HepG2 (cell line): ENCODE data around the gene VDAC1. TPM values are rescaled to one million over a fixed set of nuclear protein-coding genes. Genes with fewer than 3 reads are reported as not detected.

Experiments used
- ATF3 ChIP-seq: sonication (generic); formaldehyde crosslinking; IDR thresholded peaks from 2 replicates; pipeline ENCODE4 v1.4.0; 2020; ENCODE audit warnings: missing genetic modification reagents
- GTF2F1 ChIP-seq: fragments of 150-350 bp; IDR thresholded peaks from 2 replicates; pipeline ENCODE4 v1.6.1; 2014; ENCODE audit warnings: low read length
- MYC ChIP-seq: sonication (generic); formaldehyde crosslinking; IDR thresholded peaks from 2 replicates; pipeline ENCODE4 v1.9.0; 2021; ENCODE audit warnings: missing genetic modification reagents, borderline replicate concordance
- PHF21A ChIP-seq: sonication (generic); formaldehyde crosslinking; IDR thresholded peaks from 2 replicates; pipeline ENCODE4 v1.5.0; 2020; ENCODE audit warnings: mild to moderate bottlenecking, missing genetic modification reagents
- SNAPC2 ChIP-seq: sonication (generic); formaldehyde crosslinking; IDR thresholded peaks from 2 replicates; pipeline ENCODE4 v1.8.1; 2022; ENCODE audit warnings: mild to moderate bottlenecking, missing genetic modification reagents
- U2AF2 ChIP-seq: fragments of 200-400 bp; formaldehyde crosslinking; IDR thresholded peaks from 2 replicates; pipeline ENCODE4 v1.6.1; 2017; ENCODE audit warnings: low read depth, mild to moderate bottlenecking, low read length
- ZKSCAN1 ChIP-seq: fragments of 150-350 bp; IDR thresholded peaks from 2 replicates; pipeline ENCODE4 v1.6.1; 2014; ENCODE audit warnings: low read length
- ZMAT3 ChIP-seq: sonication (generic); formaldehyde crosslinking; conservative IDR thresholded peaks from 2 replicates; pipeline ENCODE4 v1.7.0; 2021; ENCODE audit warnings: missing genetic modification reagents
- ZNF564 ChIP-seq: sonication (generic); formaldehyde crosslinking; IDR thresholded peaks from 2 replicates; pipeline ENCODE4 v1.8.1; 2023; ENCODE audit warnings: mild to moderate bottlenecking, missing genetic modification reagents
- ZNF646 ChIP-seq: sonication (generic); formaldehyde crosslinking; IDR thresholded peaks from 2 replicates; pipeline ENCODE4 v1.9.0; 2021; ENCODE audit warnings: mild to moderate bottlenecking, missing genetic modification reagents
- ZNF746 ChIP-seq: sonication (generic); formaldehyde crosslinking; IDR thresholded peaks from 2 replicates; pipeline ENCODE4 v1.8.0; 2022; ENCODE audit warnings: mild to moderate bottlenecking, missing genetic modification reagents
- polyA plus RNA-seq, 8 experiments: library from polyadenylated mRNA; depleted of rRNA in 3 of 8; stranded (reverse) in 7 of 8; unstranded in 1 of 8; fragments of >200 nt; fragmentation: Illumina TruSeq in 4 of 8; extraction: Trizol in 4 of 8; gene quantifications; 2 replicates each; pipeline versions ENCODE4 v1.2.1 to v1.2.3, GENCODE V29; 2011 to 2016; ENCODE audit warnings: low read depth in 4 of 8, missing spikeins in 1 of 8, mixed read lengths in 1 of 8; ENCODE audit not compliant: insufficient read depth in 1 of 8
- total RNA-seq, 5 experiments: library from RNA; depleted of rRNA; stranded (reverse); fragments of >200 nt; fragmentation: Illumina TruSeq; extraction: Trizol; gene quantifications; 2 replicates each; pipeline ENCODE4 v1.2.3, GENCODE V29; 2016; ENCODE audit warnings: low read depth in 1 of 5
- TF ChIP-seq, protein P1 (sequence below): sonication (generic); formaldehyde crosslinking; IDR thresholded peaks from 2 replicates; pipeline ENCODE4 v1.8.0; 2022; ENCODE audit warnings: mild to moderate bottlenecking, missing genetic modification reagents; ENCODE audit not compliant: insufficient replicate concordance
- TF ChIP-seq, protein P2 (sequence below): sonication (generic); formaldehyde crosslinking; IDR thresholded peaks from 2 replicates; pipeline ENCODE4 v1.4.0; 2020; ENCODE audit warnings: missing genetic modification reagents, borderline replicate concordance
- TF ChIP-seq, protein P3 (sequence below): IDR thresholded peaks from 2 replicates; pipeline ENCODE4 v1.6.1; 2016; ENCODE audit warnings: low read depth, borderline replicate concordance
- TF ChIP-seq, protein P4 (sequence below): IDR thresholded peaks from 2 replicates; pipeline ENCODE4 v1.6.1; 2018; ENCODE audit warnings: missing genetic modification reagents, mild to moderate bottlenecking, missing compliant biosample characterization

Gene VDAC1
- total and polyA plus RNA-seq, 2 of the 13 experiments (the other 11 are each of a cell fraction or from before 2014, with no cell fraction given) = 112 to 380 TPM

DNA sequence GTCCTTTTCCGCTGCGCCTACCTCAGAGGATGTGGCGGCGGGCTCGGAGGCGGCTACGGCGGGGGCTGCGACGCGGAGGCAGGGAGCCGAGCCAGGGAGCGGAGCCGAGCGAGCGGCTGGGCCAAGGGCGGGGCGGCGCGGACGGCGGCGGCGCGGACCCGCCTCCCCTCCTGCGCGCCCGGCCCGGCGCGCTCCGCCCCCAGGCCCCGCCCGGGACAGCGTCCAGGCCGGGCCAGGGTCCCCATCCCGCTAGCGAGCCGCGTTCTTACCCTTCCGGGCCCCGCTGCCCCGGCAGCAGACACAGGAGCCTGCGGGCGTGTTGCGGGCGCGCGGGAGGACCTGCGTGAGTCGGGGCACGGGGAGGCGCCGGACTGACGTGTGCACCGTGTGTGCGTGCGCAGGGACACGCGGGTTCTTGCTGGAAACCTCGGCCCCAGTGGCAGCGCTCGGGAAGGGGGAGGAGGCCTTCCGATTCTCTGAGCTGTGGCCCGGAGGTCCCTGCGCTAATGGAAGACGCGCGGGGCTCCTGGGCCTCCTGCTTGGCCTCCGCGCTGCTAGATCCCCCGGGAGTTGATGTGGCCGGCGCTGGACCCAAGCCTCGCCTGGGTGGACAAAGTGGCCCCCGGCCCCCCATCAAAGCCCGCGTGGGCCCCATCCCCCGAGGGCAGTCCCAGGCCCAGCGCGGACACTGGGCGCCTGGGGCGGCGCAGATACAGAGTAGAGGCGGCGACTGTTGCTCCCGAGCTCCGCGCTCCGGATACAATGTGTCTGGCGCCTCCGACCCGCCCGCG, at the start of gene VDAC1 (continued):
- TF ChIP-seq, protein P1, sequence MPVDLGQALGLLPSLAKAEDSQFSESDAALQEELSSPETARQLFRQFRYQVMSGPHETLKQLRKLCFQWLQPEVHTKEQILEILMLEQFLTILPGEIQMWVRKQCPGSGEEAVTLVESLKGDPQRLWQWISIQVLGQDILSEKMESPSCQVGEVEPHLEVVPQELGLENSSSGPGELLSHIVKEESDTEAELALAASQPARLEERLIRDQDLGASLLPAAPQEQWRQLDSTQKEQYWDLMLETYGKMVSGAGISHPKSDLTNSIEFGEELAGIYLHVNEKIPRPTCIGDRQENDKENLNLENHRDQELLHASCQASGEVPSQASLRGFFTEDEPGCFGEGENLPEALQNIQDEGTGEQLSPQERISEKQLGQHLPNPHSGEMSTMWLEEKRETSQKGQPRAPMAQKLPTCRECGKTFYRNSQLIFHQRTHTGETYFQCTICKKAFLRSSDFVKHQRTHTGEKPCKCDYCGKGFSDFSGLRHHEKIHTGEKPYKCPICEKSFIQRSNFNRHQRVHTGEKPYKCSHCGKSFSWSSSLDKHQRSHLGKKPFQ (CRISPR knock-in tag) = peak; percentile 42
- TF ChIP-seq ZNF646 (CRISPR knock-in tag) (0 out of 2 replicates have a peak, but pooled peaks have one; percentile 41), U2AF2 (no peak), GTF2F1 (no peak), MYC (CRISPR knock-in tag) (peak; percentile 90), ZKSCAN1 (no peak), SNAPC2 (CRISPR knock-in tag) (peak; percentile 84), ZNF564 (CRISPR knock-in tag) (peak; percentile 46; the same call in 1 of the 2 replicates), ATF3 (CRISPR knock-in tag) (peak; percentile 34; the same call in 1 of the 2 replicates), ZMAT3 (CRISPR knock-in tag) (peak; percentile 96), PHF21A (CRISPR knock-in tag) (no peak; the same call in none of the 2 replicates), ZNF746 (CRISPR knock-in tag) (no peak; the same call in 1 of the 2 replicates)
- TF ChIP-seq, protein P2, sequence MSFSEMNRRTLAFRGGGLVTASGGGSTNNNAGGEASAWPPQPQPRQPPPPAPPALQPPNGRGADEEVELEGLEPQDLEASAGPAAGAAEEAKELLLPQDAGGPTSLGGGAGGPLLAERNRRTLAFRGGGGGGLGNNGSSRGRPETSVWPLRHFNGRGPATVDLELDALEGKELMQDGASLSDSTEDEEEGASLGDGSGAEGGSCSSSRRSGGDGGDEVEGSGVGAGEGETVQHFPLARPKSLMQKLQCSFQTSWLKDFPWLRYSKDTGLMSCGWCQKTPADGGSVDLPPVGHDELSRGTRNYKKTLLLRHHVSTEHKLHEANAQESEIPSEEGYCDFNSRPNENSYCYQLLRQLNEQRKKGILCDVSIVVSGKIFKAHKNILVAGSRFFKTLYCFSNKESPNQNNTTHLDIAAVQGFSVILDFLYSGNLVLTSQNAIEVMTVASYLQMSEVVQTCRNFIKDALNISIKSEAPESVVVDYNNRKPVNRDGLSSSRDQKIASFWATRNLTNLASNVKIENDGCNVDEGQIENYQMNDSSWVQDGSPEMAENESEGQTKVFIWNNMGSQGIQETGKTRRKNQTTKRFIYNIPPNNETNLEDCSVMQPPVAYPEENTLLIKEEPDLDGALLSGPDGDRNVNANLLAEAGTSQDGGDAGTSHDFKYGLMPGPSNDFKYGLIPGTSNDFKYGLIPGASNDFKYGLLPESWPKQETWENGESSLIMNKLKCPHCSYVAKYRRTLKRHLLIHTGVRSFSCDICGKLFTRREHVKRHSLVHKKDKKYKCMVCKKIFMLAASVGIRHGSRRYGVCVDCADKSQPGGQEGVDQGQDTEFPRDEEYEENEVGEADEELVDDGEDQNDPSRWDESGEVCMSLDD (CRISPR knock-in tag) = no peak
- TF ChIP-seq, protein P3, sequence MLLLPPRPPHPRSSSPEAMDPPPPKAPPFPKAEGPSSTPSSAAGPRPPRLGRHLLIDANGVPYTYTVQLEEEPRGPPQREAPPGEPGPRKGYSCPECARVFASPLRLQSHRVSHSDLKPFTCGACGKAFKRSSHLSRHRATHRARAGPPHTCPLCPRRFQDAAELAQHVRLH (CRISPR knock-in tag) = 0 out of 2 replicates have a peak, but pooled peaks have one; percentile 22
- TF ChIP-seq, protein P4, sequence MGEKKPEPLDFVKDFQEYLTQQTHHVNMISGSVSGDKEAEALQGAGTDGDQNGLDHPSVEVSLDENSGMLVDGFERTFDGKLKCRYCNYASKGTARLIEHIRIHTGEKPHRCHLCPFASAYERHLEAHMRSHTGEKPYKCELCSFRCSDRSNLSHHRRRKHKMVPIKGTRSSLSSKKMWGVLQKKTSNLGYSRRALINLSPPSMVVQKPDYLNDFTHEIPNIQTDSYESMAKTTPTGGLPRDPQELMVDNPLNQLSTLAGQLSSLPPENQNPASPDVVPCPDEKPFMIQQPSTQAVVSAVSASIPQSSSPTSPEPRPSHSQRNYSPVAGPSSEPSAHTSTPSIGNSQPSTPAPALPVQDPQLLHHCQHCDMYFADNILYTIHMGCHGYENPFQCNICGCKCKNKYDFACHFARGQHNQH (CRISPR knock-in tag) = peak; percentile 85
